HG03457 (cell line): ENCODE results near the gene NEK4.
"Not testable (repeated sequence)": the region's sequence is repeated elsewhere in the genome, so short reads cannot be mapped to it uniquely, and the experiment has no call there.

Experiments used
- ATAC-seq: cut with Tn5 transposase; IDR thresholded peaks from one replicate; pipeline ENCODE4 v1.9.1; 2021; ENCODE audit warnings: moderate number of reproducible peaks; ENCODE audit not compliant: unreplicated experiment

NEK4 gene

DNA sequence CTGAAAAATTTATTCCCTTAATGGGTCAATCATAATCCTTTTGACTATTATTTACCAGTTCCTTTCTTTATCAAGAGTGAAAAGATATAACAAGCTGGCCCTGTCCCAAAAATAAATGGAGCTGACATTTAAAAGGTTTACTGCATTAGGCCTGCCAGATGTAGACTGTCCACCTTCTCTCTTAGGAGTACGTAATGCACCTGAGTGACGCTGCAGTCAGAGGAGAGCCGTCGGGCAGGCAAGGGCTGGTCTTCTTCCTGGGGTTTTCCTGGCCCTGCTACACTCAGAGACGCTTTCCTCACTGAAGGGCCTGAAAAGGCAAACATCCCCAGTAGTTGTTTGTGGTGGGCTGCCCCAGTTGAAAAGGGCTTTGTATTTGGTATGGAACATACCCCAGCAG, 27.6 kb downstream of the NEK4 start:
- ATAC-seq = no peak

DNA sequence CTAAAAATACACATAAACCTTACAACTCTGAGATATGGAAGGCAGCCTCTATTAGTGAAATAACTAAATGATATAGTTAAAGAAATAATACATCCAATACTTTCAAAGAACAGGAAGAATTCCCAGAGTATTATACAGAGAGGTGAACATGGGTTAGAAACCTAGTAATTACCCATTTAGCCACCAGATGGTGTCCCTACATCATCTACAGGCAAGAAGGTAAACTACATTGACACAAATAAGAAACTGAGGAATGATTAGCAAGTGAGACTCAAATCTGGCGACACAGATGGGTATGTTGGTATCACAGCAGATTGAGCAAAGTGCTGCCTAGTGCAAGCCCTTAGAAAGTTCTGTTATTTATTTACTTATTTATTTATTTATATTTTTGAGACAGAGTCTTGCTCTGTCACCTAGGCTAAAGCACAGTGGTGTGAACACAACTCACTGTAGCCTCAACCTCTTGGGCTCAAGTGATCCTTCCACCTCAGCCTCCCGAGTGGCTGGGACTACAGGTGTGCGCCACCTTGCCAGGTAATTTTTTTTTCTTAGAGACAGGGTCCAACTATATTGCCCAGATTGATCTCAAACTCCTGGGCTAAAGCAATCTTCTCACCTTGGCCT, 28.2 kb downstream of the NEK4 start:
- no peak for ATAC-seq

GRCh38 chr3:52739730-52740129, 31.0 kb downstream of the NEK4 start:
- no peak for ATAC-seq

GRCh38 chr3:52733256-52733891, 37.4 kb downstream of the NEK4 start:
- no peak for ATAC-seq

DNA sequence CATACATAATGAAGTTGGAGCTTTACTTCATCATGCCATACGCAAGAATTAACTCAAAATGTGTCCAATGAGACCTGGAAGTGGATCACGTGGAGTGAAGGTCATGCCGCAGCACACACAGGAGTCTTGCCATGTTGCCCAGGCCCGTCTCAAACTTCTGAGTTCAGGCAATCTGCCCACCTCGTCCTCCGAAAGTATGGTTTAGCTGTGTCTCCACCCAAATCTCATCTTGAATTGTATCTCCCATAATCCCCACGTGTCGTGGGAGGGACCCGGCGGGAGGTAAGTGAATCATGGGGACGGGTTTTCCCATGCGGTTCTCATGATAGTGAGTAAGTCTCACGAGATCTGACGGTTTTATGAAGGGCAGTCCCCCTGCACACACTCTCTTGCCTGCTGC, 39.1 kb downstream of the NEK4 start:
- ATAC-seq = no peak

DNA sequence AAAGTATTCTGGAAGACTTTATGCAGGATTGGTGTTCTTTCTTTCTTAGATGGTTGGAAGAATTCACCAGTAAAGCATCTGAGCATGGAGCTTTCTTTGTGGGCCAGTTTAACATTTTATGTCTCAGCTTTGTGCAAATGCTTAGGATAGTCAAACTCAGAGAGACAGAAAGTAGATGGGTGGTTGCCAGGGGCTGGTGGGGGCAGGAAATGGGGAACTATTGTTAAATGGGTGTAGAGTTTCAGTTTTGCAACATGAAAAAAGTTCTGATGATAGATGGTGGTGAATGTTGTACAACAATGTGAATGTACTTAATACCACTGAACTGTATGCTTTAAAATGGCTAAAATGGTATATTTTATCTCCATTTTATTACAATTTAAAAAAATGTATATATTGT, 40.1 kb downstream of the NEK4 start:
- ATAC-seq = no peak

DNA sequence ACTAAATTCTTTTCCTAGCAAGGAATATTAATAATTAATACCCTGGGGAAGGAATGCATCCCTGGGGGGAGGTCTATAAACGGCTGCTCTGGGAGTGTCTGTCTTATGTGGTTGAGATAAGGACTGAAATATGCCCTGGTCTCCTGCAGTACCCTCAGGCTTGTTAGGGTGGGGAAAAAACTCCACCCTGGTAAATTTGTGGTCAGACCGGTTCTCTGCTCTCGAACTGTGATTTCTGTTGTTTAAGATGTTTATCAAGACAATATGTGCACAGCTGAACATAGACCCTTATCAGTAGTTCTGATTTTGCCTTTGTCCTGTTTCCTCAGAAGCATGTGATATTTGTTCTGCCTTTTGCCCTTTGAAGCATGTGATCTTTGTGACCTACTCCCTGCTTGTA, 42.0 kb downstream of the NEK4 start:
- not testable (repeated sequence) for ATAC-seq

DNA sequence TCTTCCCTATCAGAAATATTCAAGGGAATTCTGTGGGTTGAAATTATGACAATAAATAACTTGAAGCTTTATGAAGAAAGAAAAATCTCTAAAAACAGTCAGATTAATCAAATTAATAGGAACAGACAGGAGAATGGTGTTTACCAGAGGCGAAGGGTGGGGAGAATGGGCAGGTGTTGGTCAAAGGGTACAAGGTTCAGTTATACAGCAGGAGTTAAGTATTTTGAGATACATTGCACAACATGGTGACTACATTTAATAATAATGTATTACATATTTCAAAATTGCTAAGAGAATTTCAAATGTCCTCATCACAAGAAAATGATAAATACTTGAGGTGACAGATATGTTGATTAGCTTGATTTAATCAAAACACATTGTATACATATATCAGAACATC, 46.2 kb downstream of the NEK4 start:
- no peak for ATAC-seq

- no peak for ATAC-seq
These were observed 46.8 kb downstream of the NEK4 start for GRCh38 chr3:52723935-52724334.

- ATAC-seq = no peak
These were observed 48.2 kb downstream of the NEK4 start for GRCh38 chr3:52722491-52722890.

- no peak for ATAC-seq
These were observed 49.1 kb downstream of the NEK4 start for GRCh38 chr3:52721730-52722008.

- no peak for ATAC-seq
These were observed 49.6 kb downstream of the NEK4 start for GRCh38 chr3:52721002-52721729.

DNA sequence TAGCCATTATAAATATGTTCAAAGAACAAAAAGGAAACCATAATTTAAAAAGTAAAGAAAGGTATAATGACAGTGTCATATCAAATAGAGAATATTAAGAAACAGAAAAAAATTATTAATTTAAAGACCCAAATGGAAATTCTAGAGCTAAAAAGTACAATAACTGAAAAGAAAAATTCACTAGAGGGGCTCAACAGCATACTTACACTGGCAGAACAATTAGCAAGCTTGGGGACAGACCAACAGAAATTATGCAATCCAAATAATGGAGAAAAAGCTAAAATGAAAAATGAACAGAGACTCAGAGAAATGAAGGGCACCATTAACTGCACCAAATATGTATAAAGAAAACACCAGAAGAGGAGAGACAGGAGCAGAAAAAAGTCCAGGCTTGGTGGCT, 51.1 kb downstream of the NEK4 start:
- no peak for ATAC-seq

DNA sequence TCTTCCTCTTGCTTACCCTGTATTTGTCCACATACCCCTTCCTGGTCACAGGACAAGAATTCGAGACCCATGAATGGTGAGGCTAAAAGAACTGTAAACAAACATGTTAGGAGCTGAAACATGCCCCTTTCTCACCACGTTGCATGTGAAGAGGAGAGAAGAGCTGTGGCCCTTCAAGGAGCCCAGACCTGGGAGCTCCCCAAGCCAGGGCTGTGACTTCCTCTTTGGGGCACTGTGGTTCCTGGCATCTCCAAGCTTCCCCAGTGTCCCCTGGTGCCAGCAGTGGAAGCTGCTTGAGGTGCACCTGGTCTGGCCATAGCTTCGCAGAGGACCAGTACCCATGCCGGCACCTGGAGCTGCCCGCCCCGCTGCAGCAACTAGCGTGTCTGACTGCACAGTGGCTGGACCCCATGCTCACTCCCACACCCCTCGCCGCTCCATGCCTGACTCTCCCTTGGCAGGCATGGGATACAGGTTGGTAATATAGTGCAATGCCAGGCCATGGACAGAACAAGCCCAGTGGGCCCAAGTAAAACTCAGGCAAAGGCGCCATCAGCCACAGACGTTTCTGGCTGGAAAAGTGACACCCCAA, 54.9 kb downstream of the NEK4 start:
- ATAC-seq = no peak

DNA sequence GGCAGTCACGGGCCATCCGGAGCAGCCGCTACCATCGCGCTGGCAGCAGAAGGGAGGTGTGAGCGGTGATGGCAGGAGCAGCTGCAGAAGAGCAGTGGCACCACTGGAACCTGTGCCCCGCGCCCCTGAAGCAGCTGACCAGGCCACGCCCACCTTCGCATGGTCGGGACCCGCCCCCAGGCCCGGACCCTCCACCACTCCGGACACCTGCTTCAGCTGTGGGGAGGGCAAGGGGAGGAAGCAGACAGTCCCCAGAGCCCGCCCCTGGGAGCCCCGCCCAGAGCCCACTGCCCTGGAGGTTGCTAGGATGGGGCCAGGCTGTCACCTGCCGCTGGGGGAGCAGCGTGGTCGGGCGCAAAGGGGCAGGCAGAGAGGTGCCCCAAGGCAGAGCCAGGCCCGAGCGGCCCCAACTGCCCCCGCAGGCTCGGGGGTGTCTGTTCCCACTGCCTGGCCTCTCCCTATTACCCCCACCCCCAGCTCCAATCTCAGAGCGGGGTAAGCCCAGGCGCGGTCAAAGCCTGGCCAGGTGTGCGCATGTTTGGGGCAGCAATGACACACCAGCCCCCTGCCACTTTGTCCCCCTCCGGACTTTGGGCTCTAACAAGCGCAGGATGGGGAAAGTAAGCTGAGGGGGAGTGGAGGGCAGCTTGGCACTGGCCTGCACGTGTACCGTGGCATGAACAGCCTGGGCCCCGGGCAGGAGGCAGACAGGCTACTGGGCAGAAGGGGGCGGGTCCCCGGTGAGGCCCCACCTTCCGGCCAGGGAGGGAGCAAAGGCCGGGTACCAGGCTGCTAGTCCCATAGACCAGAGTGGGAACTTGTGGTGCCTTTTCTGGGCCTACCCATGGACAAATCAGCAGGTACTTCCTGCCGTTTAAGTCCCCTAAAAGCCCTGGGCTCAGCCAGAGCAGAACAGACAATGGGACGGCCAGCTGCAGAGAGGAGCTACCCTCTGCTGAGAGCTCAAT, 56.1 kb downstream of the NEK4 start:
- no peak for ATAC-seq

- ATAC-seq = no peak
These were observed 58.2 kb downstream of the NEK4 start for GRCh38 chr3:52712291-52713212.

GRCh38 chr3:52710512-52710911, 60.2 kb downstream of the NEK4 start:
- ATAC-seq = no peak

GRCh38 chr3:52707585-52707984, 63.2 kb downstream of the NEK4 start:
- ATAC-seq = no peak

- ATAC-seq = peak; percentile 69
These were observed 64.8 kb downstream of the NEK4 start, which contains the start of the genes GLT8D1 and SPCS1 for GRCh38 chr3:52705688-52706686. GLT8D1 (minus strand) TSS chr3:52705791; CDS start chr3:52700460, 5,331 bp downstream. SPCS1 (plus strand) TSS chr3:52706106; CDS start chr3:52706247, 141 bp downstream.
